IPS-NIHi11 (cell line): ENCODE data around the gene CDH20.
A peak's percentile ranks its signal among the peaks of the same experiment; 100 is the strongest.

Source experiments
- DNase-seq: peaks from one replicate; pipeline ENCODE4 v3.0.0; 2012; ENCODE audit warnings: mixed read lengths, low spot score

The CDH20 gene

DNA sequence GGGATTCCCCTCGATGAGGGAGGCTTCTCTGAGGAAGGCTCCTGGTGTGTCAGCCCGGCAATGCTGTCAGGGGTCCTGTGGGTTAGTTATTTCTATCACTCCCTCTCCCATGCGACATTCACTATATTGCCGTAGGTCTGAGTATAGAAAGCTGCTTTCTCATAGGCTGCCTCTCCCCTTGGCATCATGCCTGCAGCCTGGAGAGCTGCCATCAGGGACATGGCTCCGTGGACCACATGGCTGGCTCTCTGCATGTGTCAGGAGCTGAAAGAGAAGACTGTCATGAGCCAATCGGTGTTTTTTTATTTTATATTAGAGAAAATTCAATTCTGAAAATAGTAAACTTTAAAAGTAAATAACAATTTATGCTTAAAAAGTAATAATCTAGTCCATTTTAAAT is 198.0 kb downstream of the CDH20 start:
- no peak for DNase-seq

DNA sequence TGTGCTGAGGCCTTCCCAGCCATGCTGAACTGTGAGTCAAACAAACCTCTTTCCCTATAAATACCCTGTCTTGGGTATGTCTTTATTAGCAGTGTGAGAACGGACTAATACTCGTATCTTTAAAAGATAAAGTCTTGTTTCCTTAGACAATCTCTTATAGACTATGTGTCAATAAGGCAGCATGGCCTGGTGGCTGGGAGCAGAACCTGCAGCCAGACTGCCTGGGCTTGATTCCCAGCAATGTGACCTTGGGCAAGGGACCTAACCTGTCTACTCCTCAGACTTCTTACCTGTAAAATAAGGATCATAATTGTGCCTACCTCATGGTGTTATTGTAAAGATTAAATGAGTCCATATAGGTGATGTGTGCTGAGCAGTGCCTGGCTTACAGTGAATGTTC is 198.7 kb downstream of the CDH20 start:
- DNase-seq: no peak

DNA sequence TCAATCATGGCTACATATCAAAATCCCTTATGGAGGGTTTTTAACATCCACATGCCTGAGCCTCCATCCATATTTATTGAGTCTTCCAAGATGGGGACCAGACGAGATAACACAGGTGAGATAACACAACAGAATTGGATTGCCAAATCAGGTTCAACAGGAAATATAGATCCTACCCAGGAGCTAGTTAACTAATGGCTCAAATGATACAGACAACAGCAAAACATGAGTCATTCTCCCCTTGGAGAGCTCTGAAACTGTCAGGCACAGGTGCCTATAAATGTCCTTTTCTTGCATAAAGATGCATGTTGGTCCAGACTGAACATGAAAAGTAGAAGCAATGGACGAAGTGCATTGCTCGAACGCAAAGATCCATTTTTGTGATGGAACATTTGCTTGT is 202.2 kb downstream of the CDH20 start:
- no peak for DNase-seq

DNA sequence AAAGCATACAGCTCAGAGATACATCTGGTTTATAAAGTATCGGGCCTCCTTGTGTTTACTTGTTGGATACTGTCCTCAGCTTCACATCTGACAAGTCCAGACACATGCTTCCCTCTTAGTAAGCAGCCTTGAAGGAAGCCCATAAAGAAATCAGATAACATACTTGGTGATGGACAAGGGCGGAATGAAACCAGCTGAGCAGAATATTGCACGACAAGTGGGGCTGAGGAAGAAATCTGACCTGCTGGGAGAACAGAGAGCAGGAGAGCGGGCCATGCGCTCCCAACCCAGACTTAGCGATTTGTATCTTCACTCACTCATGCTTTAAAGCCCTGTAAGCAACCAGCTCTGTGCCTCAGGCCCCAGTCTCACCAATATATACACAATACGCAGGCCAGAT is 208.4 kb downstream of the CDH20 start:
- no peak for DNase-seq

DNA sequence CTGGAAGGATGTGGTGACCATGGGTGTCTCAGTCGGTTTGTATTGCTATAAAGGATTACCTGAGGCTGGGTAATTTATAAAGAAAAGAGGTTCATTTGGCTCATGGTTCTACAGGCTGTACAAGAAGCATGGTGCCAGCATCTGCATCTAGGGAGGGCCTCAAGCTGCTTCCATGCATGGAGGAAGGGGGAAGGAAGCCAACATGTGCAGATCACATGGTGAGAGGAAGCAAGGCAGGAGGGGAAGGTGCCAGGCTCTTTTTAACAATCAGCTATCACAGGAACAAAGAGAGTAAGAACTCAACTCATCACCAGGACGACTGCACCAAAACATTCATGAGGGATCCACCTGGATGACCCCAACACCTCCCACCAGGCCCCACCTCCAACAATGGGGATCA is 209.4 kb downstream of the CDH20 start:
- no peak for DNase-seq

DNA sequence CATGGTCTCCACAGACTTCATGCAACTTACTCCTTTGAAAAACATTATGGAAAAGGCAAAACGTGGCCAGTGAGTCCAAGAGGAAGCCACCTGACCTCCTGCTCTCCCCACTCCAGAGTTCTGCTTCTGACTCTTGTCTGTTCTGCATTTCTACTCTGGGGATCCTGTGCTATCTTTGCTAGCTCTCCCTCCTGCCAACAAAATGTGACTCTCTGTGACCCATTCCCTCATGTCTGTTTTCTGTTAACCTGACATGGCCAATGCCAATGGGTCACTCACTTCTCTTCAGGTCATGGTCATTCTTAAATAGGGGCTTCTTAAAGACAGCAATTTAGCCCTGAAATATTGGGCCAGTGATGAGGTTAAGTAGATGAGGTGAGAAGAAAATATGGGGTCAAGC is 210.3 kb downstream of the CDH20 start:
- no peak for DNase-seq

DNA sequence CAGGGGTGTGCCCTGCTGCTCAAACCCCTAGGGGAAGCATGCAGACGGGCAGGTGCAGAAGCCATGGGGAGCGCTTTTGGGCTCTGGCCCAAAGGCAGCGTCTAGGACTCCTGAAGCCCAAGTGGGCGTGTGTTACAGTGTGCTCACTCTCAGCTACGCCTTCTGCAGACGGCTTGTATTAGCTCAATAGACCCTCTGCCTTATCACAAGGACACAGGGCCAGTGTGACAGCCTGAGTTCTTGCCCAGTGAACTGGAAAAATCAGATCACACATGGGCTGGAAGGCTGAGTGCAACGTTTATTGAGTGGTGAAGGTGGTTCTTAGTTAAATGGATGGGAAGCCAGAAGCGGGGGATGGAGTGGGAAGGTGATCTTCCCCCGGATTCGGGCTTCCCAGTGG is 210.9 kb downstream of the CDH20 start:
- no peak for DNase-seq

DNA sequence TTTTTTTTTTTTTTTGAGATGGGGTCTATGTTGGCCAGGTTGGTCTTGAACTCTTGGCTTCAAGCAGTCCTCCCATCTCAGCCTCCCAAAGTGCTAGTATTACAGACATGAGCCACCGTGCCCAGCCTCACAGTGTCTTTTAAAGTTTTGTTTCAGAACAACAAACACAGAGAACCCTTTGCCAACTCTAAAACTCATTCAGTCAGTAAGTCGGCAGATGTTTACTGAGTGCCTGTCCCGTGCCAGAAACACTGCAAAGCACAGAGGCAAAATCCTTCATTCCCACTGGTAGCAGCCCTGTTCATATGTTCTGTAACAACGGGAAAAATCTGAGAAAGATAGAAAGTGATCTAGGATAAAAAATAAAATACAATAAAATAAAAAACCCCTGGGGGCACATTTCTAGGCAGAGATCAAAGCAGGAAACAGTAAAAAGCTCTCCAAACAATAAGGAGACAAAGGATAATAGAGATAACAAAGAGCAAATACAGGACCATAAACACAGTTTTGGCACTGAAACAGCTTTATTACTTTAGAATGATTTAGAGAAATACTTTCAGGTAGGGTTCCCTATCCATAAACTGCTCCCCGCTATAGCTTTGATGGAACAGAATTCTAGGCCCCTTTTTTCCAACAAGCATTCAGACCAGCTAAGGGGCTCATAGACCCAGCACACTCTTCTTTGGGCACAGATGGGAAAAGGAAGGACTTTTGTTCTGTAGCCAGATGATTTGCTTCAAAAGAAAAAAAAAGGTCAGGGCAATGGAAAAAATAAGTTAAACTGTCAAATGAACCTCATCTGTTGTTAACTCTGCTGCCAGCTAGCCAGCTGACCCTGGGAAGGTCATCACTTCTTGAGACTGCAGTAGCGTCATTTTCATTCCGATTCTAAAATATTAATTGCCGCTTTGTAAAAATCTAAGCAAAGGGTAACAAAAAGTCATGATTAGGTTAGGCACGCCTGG is 212.3 kb downstream of the CDH20 start:
- no peak for DNase-seq

DNA sequence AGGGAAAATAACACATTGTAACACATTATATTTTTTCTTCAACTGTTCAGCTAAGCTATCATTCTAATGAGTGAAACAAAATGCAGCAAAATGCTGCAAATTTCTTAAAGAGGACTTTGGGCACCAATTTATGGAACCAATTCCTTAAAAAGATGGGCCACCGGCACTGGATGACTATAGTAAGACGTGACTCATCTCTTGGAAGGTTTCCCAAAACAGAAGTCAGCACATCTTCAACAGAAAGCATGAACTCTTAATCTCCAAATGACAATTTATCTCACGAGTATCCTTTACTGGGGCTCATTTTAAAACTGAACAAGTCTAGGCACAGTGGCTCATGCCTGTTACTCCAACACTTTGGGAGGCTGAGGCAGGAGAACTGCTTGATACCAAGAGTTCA is 213.4 kb downstream of the CDH20 start:
- DNase-seq: no peak

DNA sequence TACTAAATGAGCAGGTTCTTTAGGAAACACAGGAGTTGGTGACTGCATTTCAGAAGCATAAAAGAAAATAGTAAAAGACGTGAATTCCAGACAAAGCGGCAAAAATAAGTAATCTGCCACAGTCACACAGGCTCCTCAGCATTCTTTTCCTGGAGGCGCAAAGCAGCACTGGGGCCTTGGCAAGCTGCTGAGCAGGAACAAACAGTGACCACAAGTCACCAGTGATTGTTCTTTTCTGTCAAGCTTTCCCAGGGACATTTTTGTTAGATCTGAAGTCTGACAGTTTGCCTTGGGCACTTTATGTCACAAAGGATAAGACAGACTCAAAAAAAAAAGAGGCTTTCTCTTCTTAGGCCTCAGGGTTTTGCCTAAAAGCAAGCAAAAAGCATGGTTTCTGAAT is 216.2 kb downstream of the CDH20 start:
- DNase-seq: no peak

DNA sequence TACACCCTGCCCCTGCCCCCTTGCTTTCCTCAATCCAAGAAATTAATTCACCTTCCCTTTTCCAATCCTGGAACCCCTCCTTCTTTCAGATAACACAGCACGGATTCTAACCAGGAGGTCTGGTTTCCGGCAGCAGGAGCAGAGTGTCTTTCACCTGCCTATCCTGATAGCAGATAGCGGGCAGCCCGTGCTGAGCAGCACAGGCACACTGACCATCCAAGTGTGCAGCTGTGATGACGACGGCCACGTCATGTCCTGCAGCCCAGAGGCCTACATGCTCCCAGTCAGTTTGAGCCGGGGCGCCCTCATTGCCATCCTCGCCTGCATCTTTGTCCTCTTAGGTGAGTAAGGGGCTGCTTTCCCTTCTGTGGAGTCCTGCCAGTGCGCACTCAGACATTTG is 216.7 kb downstream of the CDH20 start:
- no peak for DNase-seq

DNA sequence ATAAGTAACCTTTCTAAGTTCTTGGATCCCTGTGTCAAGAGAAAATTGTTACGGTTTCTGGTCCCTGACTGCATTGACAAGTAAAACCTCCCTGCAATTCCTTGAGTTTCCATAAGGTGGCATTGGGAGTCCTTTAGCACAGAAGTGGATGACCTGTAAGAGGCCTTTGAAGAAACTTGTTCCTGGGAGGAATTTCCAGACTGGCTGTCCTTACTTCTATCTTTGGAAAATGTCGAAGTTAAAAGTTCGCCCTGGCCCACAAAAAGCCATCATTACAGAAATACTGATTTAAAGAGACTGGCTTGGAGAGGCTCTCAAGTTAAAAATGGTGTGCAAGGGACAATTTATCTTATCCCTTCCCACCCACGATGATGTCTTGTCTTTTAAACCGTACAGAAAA is 218.4 kb downstream of the CDH20 start:
- peak; percentile 78 for DNase-seq

DNA sequence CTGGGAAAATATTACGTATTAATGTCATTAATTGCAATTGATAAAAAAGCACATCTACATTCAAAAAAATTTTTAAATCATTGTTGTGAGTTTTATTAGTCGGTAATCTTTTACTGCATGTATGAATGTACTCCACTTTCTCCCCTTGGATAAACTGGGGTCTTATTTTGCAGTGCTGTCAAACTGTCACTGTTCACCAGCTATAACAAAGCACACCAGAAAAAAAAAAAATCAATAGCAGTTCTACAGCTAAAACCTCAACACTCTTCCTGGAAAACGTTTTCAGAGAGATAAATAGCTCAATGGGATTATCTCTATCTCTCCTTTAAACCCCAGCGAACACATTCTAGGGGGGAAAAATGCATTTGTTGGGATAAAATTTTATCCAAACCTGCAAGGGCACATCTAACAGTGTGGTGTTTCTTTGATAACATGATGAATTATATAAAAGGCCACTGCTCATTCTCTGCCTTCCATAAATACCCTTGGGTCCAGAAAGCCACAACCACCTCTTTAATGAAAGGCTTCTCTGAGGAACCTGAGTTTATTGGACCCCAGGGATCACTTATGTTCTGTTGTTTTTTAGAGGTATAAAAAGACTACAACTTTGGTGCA is 219.9 kb downstream of the CDH20 start:
- DNase-seq: no peak

DNA sequence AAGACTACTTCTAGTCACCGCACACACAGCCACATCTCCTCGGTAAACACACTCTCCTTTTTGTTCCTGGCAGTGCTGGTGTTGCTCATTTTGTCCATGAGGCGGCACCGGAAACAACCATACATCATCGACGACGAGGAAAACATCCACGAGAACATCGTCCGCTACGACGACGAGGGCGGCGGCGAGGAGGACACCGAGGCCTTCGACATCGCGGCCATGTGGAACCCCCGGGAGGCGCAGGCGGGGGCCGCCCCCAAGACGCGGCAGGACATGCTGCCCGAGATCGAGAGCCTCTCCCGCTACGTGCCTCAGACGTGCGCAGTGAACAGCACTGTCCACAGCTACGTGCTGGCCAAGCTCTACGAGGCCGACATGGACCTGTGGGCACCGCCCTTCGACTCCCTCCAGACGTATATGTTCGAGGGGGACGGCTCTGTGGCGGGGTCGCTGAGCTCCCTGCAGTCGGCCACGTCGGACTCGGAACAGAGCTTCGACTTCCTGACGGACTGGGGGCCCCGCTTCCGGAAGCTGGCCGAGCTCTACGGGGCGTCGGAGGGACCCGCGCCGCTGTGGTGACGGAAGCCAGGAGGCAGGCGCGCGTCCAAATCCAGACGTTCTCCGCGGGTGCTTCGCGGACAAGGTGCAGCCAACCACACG is 221.0 kb downstream of the CDH20 start:
- no peak for DNase-seq

DNA sequence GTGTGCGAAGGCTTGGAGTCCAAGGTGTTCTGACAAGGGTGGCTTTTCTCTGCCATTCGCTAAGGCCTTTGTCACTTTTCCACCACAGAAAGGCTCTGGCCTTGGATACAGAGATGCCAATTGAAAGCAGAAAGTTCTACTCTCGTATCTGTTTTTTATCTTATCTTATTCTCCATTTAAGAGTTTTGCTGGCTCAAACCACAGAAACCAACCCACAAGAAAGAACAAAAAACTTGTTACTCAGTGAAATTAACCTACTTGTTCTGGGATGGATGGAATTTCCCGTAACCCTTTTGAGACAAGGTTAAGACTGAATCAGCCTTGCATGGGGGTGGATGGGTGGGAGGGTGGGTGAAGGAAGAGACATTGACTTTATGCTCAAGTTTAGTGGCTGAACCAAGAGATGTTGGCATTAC is 221.7 kb downstream of the CDH20 start:
- DNase-seq: no peak

DNA sequence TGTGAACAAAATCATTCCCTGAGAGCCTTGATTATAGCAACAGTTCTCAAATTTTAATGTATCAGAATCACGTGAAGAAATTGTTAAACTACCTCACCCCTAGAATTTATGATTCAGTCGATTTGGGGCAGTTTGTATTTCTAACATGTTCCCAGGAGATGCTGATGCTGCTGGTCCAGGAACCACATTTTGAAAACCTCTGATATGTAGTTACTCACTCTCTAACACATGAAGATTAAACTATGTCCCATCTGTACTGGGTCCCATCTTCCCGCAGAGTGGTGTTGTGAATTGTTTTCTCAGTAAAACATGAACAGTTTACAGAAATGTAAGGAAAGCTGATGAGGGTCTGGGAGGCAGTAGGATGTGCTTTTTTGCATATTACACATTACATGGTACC is 223.1 kb downstream of the CDH20 start:
- no peak for DNase-seq

DNA sequence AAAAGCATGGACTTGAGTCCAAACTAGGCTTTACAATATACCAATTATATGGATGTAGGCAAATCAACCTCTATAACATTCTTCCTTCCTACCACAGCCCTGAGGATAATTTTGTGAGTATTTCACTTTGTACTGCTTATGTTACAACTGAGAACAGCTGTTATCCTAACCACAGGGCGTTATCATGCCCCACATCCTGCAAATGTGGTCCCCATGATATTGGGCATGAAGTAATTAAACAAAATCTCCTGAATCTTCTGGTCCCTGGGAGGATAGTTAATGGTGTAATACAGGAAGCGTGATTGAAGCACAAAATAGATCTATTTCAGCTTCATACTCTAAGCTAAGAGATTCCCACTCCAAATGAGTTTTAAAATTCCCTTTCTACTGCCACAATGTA is 223.6 kb downstream of the CDH20 start:
- no peak for DNase-seq

DNA sequence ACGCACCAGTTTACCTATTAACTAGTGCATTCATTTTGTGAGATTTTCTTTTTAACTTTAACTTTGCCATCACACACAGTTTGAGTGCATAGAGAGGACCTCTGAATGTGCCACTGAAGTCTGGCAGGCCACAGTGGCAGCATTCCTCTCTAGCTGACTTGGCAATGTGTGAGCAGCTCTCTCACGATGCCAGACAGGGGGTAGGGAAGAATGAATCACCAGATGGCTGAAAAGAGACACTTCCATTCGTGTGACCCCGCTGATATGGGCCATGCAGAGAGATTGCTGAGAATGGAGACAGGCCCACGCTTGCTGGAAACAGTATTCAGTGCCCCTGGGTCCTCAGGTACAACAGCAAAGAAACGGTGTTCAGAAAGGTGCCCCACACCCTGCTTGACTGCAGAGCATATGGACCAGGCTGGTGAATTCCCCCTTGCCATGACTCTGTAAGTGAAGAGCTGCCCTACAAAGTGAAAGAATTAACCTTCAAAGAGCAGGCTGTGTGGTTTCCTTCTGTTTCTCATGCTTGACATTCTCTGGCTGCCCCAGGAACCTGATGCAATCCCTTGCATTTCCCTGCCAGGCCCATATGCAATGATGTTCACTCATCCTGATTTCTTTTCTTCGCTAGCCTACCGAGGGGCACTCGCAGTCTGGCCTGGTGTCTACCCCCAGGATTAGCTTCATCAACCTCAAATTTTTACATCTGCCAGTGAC is 236.1 kb downstream of the CDH20 start:
- no peak for DNase-seq

DNA sequence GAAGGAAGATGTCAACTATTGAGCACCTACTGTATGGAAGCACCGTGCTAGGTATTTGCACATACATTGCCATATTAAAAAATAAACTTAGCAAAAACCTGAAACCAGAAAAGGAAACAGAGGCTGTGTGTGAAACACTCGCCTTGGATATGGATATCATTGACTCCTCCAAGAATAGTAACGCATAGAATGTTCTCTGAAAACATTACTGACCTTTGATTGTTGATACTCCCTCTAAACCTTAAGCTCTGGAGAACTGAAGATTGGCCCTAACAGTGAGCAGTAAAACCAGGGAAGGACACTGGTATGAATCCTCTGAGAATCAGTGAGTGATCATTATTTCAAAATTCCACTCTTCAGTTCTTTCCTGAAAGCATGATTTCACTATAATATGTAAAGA is 236.8 kb downstream of the CDH20 start:
- no peak for DNase-seq

DNA sequence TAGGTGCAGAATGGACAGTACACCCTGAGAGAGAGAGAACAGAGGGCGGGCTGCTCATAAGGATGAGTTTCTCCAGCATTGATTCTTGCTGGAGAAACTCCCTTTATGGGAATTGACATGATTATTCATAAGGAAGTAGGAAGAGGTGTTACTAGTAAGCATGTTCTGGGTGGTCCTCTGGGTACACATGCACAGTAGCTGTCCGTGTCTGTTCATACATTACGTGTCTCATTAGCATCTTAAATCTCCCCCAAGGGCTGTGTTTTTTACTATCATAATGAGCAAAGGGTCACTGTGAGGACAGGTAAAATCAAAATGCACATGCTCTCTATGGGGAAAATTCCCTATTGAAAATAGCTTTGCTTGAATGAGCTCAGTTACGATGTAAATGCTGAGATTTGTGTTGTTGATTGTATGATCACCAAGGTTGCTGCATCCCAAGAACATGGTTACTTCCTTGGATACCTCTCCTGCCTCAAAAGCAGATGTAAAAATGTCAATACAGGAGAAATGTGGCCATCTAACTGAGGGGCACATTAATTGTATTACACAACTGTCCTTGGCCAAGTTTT is 238.9 kb downstream of the CDH20 start:
- no peak for DNase-seq

DNA sequence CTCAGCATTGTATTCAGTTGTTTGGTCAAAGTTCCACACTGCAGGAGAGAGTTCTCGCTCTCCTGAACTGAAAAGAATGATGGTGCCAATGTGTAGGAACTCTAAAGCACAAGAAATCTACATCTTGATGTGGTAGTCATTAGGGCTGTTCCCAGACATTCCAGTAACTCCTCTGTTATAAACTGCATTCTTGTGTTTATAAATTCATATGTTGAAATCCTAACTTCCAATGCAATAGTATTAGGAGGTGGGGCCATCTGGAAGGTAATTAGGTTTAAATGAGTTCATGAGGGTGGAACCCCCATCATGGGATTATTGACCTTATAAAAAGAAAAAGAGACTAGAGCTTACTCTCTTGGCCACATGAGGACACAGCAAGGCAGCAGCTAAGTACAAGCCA is 239.6 kb downstream of the CDH20 start:
- DNase-seq: no peak

DNA sequence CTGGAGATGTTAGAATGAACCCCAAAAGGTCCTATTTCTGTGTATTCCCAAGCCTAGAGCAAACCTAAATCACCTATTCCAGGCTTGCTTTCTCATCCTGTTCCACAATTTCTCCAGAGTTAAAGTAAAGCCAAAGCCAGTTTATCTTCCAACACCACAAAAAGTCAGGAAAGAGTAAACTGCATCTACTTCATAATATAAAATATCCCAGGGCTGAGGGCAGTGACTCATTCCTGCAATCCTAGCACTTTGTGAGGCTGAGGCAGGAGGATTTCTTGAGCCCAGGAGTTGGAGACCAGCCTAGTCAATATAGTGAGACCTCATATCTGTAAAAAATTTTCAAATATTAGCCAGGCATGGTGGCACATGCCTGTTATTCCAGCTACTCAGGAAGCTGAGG is 241.4 kb downstream of the CDH20 start:
- no peak for DNase-seq
